ENCODE results near the gene TNIP2.
"Not testable (repeated sequence)": the region's sequence is repeated elsewhere in the genome, so short reads cannot be mapped to it uniquely, and the experiment has no call there.

The TNIP2 gene

DNA sequence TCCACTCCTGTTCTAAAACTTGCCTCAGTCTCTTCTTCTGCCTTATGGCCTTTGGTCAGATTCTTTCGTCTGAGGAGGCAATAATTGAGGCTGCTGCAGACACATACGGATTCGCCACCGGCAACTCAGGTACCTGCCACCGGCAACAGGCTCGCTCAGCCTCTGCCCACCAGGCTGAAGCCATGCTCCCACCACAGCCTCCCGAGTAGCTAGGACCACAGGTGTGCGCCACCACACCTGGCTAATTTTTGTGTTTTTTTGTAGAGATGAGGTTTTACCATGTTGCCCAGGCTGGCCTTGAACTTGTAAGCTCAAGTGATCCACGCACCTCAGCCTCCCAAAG lies 26.6 kb downstream of the TNIP2 start:
- Histone ChIP-seq H3K27me3 (ENCODE audit: control insufficient read depth, insufficient read depth, low read length) (no peaks in the 10 kb centered on the region), H3K9me3 (ENCODE audit: control insufficient read depth, insufficient read depth, low read length) (no peaks in the 10 kb centered on the region), H3K36me3 (ENCODE audit: control insufficient read depth, insufficient read depth, low read length) (peaks cover 8% of the 10 kb centered on the region), H3K4me3 (ENCODE audit: low read length) (no peak overlapping the region), H3K4me1 (ENCODE audit: control insufficient read depth, insufficient read depth, low read length) (no peaks in the 10 kb centered on the region), H3K27ac (ENCODE audit: low read length) (no peak overlapping the region)
- WGBS (ENCODE audit: insufficient coverage, insufficient read length) = no CpG with 5 or more reads among the region's 9 CpGs
- no peak for DNase-seq (ENCODE audit: low read depth, low spot score)

DNA sequence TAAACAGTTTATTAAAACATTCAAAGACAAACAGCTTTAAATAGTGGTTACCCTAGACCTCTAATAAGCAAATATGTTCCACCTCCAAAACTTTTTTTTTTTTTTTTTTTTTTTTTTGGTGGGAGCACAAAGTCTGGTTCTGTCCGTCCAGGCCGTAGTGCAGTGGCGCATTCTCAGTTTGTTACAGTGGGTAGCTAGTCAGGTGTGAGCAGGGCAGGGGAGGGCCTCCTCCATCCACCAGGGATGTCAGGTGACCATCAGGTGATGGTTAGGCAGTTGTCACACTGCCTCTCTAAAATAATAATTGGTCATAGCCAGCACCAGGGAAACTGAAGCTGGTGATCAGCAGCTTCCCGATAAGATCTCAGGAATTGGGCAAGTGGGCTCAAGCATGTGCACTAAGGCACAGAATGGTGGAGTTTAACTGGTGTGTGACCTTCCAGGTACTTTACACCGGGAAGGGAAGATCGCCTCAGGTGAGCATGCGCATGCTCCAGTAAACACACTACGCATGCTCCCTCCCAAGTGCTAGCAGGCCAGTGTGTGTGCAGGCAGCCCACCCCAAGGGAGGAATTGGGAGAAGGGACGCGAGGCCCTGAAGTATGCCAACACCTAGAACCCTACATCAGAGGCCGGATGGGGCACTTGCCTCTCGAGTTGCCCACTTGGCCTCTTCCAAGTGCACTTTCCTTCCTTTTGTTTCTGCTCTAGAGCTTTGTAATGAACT lies 27.2 kb downstream of the TNIP2 start:
- Histone ChIP-seq H3K4me1 (ENCODE audit: control insufficient read depth, insufficient read depth, low read length) (no peaks in the 10 kb centered on the region), H3K36me3 (ENCODE audit: control insufficient read depth, insufficient read depth, low read length) (peaks cover 8% of the 10 kb centered on the region), H3K9me3 (ENCODE audit: control insufficient read depth, insufficient read depth, low read length) (no peaks in the 10 kb centered on the region), H3K4me3 (ENCODE audit: low read length) (no peak overlapping the region), H3K27ac (ENCODE audit: low read length) (no peak overlapping the region), H3K27me3 (ENCODE audit: control insufficient read depth, insufficient read depth, low read length) (no peaks in the 10 kb centered on the region)
- no CpG with 5 or more reads among the region's 12 CpGs for WGBS (ENCODE audit: insufficient coverage, insufficient read length)
- DNase-seq (ENCODE audit: low read depth, low spot score) = no peak

DNA sequence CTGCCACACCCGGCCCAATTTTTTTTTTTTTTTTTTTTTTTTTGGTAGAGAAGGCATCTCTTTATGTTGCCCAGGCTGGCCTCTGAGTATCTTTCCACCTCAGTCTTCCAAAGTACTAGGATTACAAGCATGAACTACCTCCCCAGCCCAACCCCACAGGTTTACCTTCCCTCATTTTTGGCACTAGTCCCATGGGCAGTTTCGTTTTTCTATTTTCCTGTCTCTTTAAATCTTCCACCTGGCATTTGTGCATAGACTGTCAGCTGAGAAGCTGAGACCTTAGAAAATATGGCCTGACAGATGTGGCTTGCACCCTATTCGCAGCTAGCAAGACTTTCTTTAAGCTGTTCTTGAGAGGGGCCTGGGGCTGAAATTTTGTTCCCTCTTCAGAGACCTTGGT lies 27.9 kb downstream of the TNIP2 start:
- H3K4me3 ChIP-seq (ENCODE audit: low read length) = no peak overlapping the region
- H3K27me3 ChIP-seq (ENCODE audit: control insufficient read depth, insufficient read depth, low read length) = no peaks in the 10 kb centered on the region
- H3K9me3 ChIP-seq (ENCODE audit: control insufficient read depth, insufficient read depth, low read length) = no peaks in the 10 kb centered on the region
- no peaks in the 10 kb centered on the region for H3K4me1 ChIP-seq (ENCODE audit: control insufficient read depth, insufficient read depth, low read length)
- DNase-seq (ENCODE audit: low read depth, low spot score) = no peak
- no CpG with 5 or more reads among the region's 3 CpGs for WGBS (ENCODE audit: insufficient coverage, insufficient read length)
- H3K36me3 ChIP-seq (ENCODE audit: control insufficient read depth, insufficient read depth, low read length) = peaks cover 8% of the 10 kb centered on the region
- H3K27ac ChIP-seq (ENCODE audit: low read length) = no peak overlapping the region

DNA sequence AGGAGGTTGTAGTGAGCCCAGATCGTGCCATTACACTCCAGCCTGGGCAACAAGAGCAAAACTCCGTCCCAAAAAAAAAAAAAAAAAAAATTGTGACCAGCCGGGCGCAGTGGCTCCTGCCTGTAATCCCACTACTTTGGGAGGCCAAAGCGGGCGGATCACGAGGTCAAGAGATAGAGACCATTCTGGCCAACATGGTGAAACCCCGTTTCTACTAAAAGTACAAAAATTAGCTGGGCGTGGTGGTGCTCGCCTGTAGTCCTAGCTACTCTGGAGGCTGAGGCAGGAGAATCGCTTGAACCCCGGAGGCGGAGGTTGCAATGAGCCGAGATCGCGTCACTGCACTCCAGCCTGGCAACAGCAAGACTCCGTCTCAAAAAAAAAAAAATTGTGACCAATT lies 29.3 kb downstream of the TNIP2 start:
- H3K27me3 ChIP-seq (ENCODE audit: control insufficient read depth, insufficient read depth, low read length); H3K36me3 ChIP-seq (ENCODE audit: control insufficient read depth, insufficient read depth, low read length); DNase-seq (ENCODE audit: low read depth, low spot score); H3K4me3 ChIP-seq (ENCODE audit: low read length); H3K27ac ChIP-seq (ENCODE audit: low read length); H3K4me1 ChIP-seq (ENCODE audit: control insufficient read depth, insufficient read depth, low read length); H3K9me3 ChIP-seq (ENCODE audit: control insufficient read depth, insufficient read depth, low read length): not testable (repeated sequence)
- WGBS (ENCODE audit: insufficient coverage, insufficient read length) = no CpG with 5 or more reads among the region's 17 CpGs

DNA sequence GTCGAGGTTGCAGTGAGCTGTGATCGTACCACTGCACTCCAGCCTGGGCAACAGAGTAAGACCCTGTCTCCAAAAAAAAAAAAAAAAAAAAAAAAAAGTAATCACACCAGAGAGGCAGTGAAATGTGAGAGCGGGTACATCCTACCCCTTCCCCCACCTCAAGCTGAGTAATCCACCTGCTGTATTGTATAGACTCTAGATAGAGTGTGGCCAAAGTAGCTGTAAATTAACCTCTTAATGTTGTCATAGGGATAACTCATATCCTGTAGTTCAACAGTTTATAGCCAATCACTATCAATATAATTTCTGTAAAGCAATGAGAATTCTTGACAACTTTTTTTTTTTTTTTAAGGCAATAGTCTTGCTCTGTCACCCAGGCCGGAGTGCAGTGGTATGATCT lies 30.8 kb downstream of the TNIP2 start:
- Histone ChIP-seq H3K4me1 (ENCODE audit: control insufficient read depth, insufficient read depth, low read length) (no peaks in the 10 kb centered on the region), H3K4me3 (ENCODE audit: low read length) (no peak overlapping the region), H3K9me3 (ENCODE audit: control insufficient read depth, insufficient read depth, low read length) (no peaks in the 10 kb centered on the region), H3K36me3 (ENCODE audit: control insufficient read depth, insufficient read depth, low read length) (peaks cover 2% of the 10 kb centered on the region; the same call in 1 of the 2 replicates), H3K27ac (ENCODE audit: low read length) (no peak overlapping the region), H3K27me3 (ENCODE audit: control insufficient read depth, insufficient read depth, low read length) (no peaks in the 10 kb centered on the region)
- no CpG with 5 or more reads among the region's 4 CpGs for WGBS (ENCODE audit: insufficient coverage, insufficient read length)
- DNase-seq (ENCODE audit: low read depth, low spot score) = no peak

DNA sequence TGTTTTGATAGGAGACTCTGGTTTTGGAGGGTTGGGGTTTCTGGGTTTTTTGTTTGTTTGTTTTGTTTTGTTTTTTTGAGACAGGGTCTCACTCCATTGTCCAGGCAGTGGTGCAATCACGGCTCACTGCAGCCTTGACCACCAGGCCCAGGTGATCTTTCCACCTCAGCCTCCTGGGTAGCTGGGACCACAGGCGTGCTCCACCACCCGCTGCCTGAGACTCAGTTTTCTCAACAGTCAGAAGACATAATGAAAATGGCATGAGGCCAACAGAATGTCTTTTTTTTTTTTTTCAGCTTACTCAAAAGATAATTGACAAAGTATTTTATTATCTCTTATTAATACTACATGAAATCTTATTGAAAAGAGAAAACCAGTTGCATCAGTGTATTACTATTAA lies 32.4 kb downstream of the TNIP2 start:
- Histone ChIP-seq H3K4me1 (ENCODE audit: control insufficient read depth, insufficient read depth, low read length) (no peaks in the 10 kb centered on the region), H3K36me3 (ENCODE audit: control insufficient read depth, insufficient read depth, low read length) (peaks cover 2% of the 10 kb centered on the region; the same call in 1 of the 2 replicates), H3K4me3 (ENCODE audit: low read length) (no peak overlapping the region), H3K9me3 (ENCODE audit: control insufficient read depth, insufficient read depth, low read length) (no peaks in the 10 kb centered on the region), H3K27ac (ENCODE audit: low read length) (no peak overlapping the region), H3K27me3 (ENCODE audit: control insufficient read depth, insufficient read depth, low read length) (no peaks in the 10 kb centered on the region)
- DNase-seq (ENCODE audit: low read depth, low spot score) = no peak
- no CpG with 5 or more reads among the region's 3 CpGs for WGBS (ENCODE audit: insufficient coverage, insufficient read length)

DNA sequence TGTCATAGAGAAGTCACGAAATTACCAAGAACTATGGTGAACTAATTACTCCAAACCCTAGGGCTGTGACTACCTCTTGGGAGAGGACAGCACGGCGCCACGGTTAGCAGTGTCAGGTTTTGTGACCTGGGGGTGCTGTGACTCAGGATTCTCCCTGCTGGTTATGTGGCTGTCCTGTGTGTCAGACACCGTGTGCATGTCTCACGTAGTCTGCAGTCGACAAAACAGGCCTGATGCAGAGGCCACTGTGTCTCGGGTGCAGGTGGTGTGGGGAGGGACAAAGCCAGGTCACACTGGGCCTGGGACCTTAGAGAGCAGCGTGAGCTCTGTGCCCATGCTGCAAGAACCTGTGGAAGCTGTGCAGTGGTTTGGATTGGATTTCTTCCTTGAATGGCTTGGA lies 34.1 kb downstream of the TNIP2 start:
- Histone ChIP-seq H3K4me3 (ENCODE audit: low read length) (no peak overlapping the region), H3K27ac (ENCODE audit: low read length) (no peak overlapping the region), H3K36me3 (ENCODE audit: control insufficient read depth, insufficient read depth, low read length) (peaks cover 2% of the 10 kb centered on the region; the same call in 1 of the 2 replicates), H3K4me1 (ENCODE audit: control insufficient read depth, insufficient read depth, low read length) (no peaks in the 10 kb centered on the region), H3K9me3 (ENCODE audit: control insufficient read depth, insufficient read depth, low read length) (no peaks in the 10 kb centered on the region), H3K27me3 (ENCODE audit: control insufficient read depth, insufficient read depth, low read length) (no peaks in the 10 kb centered on the region)
- WGBS (ENCODE audit: insufficient coverage, insufficient read length) = no CpG with 5 or more reads among the region's 9 CpGs
- no peak for DNase-seq (ENCODE audit: low read depth, low spot score)

DNA sequence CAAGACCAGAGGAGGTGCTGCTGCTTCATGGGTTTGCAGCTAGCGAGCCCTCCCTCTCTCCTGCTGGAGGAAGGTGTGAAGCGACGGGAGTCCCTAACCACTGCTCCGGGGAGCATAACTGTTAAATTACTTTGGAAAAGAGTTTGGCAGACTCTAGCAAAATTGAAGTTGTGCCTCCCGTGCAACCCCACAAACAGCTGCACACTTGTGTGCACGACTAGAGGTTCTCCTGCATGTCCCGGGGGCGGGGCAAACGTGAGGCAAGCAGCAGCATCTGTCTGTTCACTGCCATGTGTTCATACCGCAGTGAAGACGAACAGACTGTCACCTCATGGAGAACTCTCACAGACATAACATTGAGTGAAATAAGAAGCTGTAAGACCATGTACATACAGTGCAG lies 34.5 kb downstream of the TNIP2 start:
- Histone ChIP-seq H3K4me3 (ENCODE audit: low read length) (no peak overlapping the region), H3K36me3 (ENCODE audit: control insufficient read depth, insufficient read depth, low read length) (peaks cover 2% of the 10 kb centered on the region; the same call in 1 of the 2 replicates), H3K4me1 (ENCODE audit: control insufficient read depth, insufficient read depth, low read length) (no peaks in the 10 kb centered on the region), H3K27me3 (ENCODE audit: control insufficient read depth, insufficient read depth, low read length) (no peaks in the 10 kb centered on the region), H3K9me3 (ENCODE audit: control insufficient read depth, insufficient read depth, low read length) (no peaks in the 10 kb centered on the region), H3K27ac (ENCODE audit: low read length) (no peak overlapping the region)
- WGBS (ENCODE audit: insufficient coverage, insufficient read length) = no CpG with 5 or more reads among the region's 11 CpGs
- DNase-seq (ENCODE audit: low read depth, low spot score) = no peak

DNA sequence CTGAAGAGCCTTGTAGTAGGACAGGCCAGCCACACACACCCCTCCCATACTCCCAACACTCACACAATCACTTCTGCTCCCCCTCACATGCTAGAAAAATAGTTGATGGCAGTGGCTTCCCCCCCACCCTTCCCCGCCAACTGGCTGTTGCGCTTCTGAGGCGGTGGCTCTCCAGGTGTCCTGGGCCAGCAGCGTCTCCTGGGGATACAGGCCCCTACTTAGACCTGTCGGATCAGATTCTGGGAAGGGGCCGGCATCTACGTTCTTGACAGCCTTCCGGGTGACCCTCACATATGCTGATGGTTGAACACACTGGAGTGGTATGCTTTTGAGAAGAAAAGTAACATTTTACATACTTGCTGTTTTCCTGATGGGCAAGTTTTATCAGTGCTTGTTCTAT lies 39.9 kb downstream of the TNIP2 start:
- H3K27me3 ChIP-seq (ENCODE audit: control insufficient read depth, insufficient read depth, low read length) = no peaks in the 10 kb centered on the region
- peaks cover 5% of the 10 kb centered on the region for H3K36me3 ChIP-seq (ENCODE audit: control insufficient read depth, insufficient read depth, low read length)
- H3K9me3 ChIP-seq (ENCODE audit: control insufficient read depth, insufficient read depth, low read length) = no peaks in the 10 kb centered on the region
- DNase-seq (ENCODE audit: low read depth, low spot score) = no peak
- no peak overlapping the region for H3K27ac ChIP-seq (ENCODE audit: low read length)
- H3K4me3 ChIP-seq (ENCODE audit: low read length) = no peak overlapping the region
- WGBS (ENCODE audit: insufficient coverage, insufficient read length) = no CpG with 5 or more reads among the region's 8 CpGs
- no peaks in the 10 kb centered on the region for H3K4me1 ChIP-seq (ENCODE audit: control insufficient read depth, insufficient read depth, low read length)

DNA sequence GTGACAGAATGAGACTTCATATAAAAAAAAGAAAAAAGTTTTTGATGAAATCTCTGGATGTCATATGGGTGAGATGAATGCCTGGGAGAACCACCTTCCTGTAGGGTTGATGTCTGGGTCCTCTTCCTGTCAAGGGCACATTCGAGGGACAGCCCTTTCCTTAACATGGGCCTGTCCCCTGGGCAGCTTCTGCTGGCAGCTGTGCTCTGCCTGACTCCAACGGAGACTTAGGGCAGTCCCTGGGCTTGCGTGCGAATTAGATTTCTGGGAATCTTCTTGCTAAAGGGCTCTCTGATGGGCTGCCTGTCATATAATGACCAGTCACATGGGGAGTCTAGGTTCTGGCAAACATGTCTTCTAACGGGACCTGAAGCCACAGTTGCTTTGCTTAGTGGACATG lies 40.7 kb downstream of the TNIP2 start:
- no peaks in the 10 kb centered on the region for H3K27me3 ChIP-seq (ENCODE audit: control insufficient read depth, insufficient read depth, low read length)
- DNase-seq (ENCODE audit: low read depth, low spot score) = no peak
- H3K27ac ChIP-seq (ENCODE audit: low read length) = no peak overlapping the region
- H3K4me1 ChIP-seq (ENCODE audit: control insufficient read depth, insufficient read depth, low read length) = no peaks in the 10 kb centered on the region
- H3K36me3 ChIP-seq (ENCODE audit: control insufficient read depth, insufficient read depth, low read length) = peaks cover 5% of the 10 kb centered on the region
- no CpG with 5 or more reads among the region's 5 CpGs for WGBS (ENCODE audit: insufficient coverage, insufficient read length)
- H3K4me3 ChIP-seq (ENCODE audit: low read length) = no peak overlapping the region
- H3K9me3 ChIP-seq (ENCODE audit: control insufficient read depth, insufficient read depth, low read length) = no peaks in the 10 kb centered on the region

DNA sequence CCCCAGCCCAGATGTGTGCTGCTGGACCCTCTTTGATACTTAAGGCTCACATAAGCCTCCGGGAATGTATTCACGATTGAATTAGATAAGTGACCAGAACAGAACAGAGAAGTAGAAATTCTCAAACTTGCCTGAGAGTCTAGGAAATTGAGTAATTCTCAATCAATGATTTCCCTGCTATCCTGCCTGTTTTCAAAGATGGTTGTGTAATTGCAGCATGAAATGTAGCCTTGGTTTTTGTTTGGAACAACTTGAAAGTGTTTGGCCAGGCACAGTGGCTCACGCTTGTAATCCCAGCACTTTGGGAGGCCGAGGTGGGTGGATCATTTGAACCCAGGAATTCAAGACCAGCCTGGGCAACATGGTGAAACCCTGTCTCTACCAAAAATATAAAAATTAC lies 41.2 kb downstream of the TNIP2 start:
- Histone ChIP-seq H3K27ac (ENCODE audit: low read length) (no peak overlapping the region), H3K4me3 (ENCODE audit: low read length) (no peak overlapping the region), H3K9me3 (ENCODE audit: control insufficient read depth, insufficient read depth, low read length) (no peaks in the 10 kb centered on the region), H3K27me3 (ENCODE audit: control insufficient read depth, insufficient read depth, low read length) (no peaks in the 10 kb centered on the region), H3K36me3 (ENCODE audit: control insufficient read depth, insufficient read depth, low read length) (peaks cover 5% of the 10 kb centered on the region), H3K4me1 (ENCODE audit: control insufficient read depth, insufficient read depth, low read length) (no peaks in the 10 kb centered on the region)
- no CpG with 5 or more reads among the region's 4 CpGs for WGBS (ENCODE audit: insufficient coverage, insufficient read length)
- no peak for DNase-seq (ENCODE audit: low read depth, low spot score)

Data from iPS DF 6.9 (cell line).